ENCODE results near the gene ZNF784. TPM values are rescaled to one million over a fixed set of nuclear protein-coding genes. Genes with fewer than 3 reads are reported as not detected.

Gene ZNF784
- total RNA-seq, 1 donor from 2014 or later: 9.7 TPM

DNA sequence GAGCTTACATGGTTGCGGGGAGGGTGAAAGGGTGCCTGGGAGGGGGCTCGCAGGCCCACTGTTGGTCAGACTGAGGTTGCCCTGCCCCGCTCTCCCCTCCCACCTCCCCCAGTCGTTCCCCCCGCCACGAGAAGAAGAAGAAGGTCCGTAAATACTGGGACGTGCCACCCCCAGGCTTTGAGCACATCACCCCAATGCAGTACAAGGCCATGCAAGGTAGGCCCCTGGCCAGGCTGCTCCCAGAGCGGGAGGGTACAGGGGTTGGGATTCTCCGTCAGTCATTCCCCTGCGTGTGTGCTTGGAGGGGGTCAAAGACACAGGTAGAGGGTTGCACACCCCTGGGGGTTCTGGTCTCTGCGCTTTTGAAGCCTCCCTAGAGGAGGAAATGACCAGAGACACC is 36.0 kb upstream of the ZNF784 start:
- DNase-seq (no peak), ATAC-seq (no peak)
- TF ChIP-seq, protein P1, sequence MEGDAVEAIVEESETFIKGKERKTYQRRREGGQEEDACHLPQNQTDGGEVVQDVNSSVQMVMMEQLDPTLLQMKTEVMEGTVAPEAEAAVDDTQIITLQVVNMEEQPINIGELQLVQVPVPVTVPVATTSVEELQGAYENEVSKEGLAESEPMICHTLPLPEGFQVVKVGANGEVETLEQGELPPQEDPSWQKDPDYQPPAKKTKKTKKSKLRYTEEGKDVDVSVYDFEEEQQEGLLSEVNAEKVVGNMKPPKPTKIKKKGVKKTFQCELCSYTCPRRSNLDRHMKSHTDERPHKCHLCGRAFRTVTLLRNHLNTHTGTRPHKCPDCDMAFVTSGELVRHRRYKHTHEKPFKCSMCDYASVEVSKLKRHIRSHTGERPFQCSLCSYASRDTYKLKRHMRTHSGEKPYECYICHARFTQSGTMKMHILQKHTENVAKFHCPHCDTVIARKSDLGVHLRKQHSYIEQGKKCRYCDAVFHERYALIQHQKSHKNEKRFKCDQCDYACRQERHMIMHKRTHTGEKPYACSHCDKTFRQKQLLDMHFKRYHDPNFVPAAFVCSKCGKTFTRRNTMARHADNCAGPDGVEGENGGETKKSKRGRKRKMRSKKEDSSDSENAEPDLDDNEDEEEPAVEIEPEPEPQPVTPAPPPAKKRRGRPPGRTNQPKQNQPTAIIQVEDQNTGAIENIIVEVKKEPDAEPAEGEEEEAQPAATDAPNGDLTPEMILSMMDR (IDR thresholded peaks at IDR 0.05): no peak
- Histone ChIP-seq H3K4me1 (peaks cover 44% of the 10 kb centered on the region), H3K4me3 (no peak overlapping the region), H3K27ac (no peak overlapping the region), H3K27me3 (no peaks in the 10 kb centered on the region), H3K36me3 (peaks cover 59% of the 10 kb centered on the region), H3K9me3 (no peaks in the 10 kb centered on the region)
- intact Hi-C loops (cut with DNase I): no loop called here

DNA sequence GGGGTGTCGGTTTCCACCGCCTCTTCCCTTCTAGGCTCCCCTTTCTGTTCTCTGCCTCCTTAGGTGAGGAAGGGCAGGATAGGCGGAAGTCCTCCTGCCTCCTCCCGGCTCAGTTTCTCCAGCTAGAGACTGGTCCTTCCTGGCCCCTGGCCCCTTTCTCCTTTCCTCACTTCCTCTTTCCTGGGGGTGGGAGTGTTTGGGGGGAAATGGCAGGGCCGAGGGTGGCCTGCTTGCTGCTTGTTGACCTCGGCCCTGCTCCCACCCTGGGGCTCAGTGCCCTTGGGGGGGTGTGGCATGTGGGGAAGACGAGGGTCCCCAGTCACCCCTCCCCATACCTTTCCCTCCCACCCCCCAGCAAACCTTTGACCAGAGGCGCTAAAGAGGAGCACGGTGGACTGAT is 35.5 kb upstream of the ZNF784 start:
- intact Hi-C loops (cut with DNase I): no loop called here
- Histone ChIP-seq H3K9me3 (no peaks in the 10 kb centered on the region), H3K36me3 (peaks cover 55% of the 10 kb centered on the region), H3K4me1 (peaks cover 44% of the 10 kb centered on the region), H3K4me3 (no peak overlapping the region), H3K27me3 (no peaks in the 10 kb centered on the region), H3K27ac (no peak overlapping the region)
- ATAC-seq (no peak), DNase-seq (no peak)
- TF ChIP-seq, protein P1 (IDR thresholded peaks at IDR 0.05): no peak

DNA sequence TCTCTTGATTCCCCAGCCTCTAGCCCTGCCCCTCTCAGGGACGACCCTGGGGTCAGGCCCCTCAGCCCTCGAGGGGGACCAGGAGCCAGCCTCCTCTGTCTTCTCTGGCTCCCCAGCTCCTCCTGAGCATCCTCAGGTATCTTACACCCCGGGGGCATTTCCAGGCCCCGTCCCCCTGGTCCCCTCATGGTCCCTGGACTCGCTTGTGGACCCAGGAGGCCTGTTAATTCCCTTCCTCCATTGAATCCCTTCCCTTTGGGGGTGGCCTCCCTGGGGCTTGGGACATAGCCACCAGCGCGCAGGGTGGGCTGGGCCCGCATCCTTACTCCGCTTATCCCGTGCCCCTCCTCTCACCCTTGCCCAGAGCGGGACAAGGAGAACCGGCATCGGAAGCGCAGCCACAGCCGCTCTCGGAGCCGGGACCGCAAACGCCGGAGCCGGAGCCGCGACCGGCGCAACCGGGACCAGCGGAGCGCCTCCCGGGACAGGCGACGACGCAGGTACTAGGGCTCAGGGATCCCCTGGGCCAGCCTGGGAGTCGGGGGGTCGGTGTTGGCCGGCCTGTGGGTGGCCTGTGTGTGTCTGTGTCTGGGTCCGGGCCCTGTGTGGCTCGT is 34.6 kb upstream of the ZNF784 start:
- Histone ChIP-seq H3K36me3 (peaks cover 46% of the 10 kb centered on the region), H3K4me1 (peaks cover 44% of the 10 kb centered on the region), H3K27me3 (no peaks in the 10 kb centered on the region), H3K4me3 (no peak overlapping the region), H3K27ac (no peak overlapping the region), H3K9me3 (no peaks in the 10 kb centered on the region)
- intact Hi-C loops (cut with DNase I): no loop called here
- TF ChIP-seq, protein P1 (IDR thresholded peaks at IDR 0.05): no peak
- no peak for DNase-seq
- ATAC-seq: no peak

DNA sequence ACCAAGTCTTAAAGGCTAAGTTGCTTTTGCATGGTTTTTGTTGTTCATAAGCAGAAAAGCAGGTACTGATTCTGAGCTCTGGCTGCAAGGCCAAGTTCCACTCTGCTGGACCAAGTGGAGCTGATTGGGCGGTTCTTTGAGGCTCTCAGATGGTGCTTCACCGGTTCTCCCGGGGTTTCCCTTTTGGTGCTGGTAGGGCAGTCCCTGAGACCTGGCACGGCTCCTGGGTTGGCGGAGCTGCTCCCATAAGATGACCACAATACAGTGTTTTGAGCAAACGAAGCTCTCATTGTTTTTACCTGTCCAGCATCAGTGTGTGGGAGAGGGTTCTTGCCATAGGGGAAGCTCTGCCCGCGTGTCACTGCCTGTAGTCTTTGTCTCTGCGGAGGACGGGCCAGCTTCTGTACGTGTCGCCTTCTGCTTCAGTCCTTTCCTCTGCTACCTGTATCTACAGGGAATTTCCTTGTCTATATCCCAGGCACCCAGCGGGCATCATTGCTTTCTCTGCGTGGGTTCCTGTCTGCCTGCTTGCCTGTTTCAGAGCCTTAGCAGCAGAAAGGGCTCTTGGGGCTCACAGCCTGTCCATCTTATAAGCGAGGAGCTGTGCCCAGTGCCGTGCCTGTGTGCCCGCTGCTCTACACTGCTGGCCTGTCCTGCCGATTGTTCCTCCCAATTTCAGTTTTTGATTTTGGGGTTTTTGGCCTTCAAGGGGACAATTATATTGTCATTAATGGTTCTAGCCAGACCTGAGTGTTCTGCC is 32.8 kb upstream of the ZNF784 start:
- DNase-seq (no peak), ATAC-seq (no peak)
- Histone ChIP-seq H3K9me3 (no peaks in the 10 kb centered on the region), H3K27ac (no peak overlapping the region), H3K27me3 (no peaks in the 10 kb centered on the region), H3K4me3 (peak overlapping the region; percentile 81), H3K4me1 (peaks cover 44% of the 10 kb centered on the region), H3K36me3 (peaks cover 28% of the 10 kb centered on the region)
- intact Hi-C loops (cut with DNase I): no loop called here
- TF ChIP-seq, protein P1 (IDR thresholded peaks at IDR 0.05): no peak

DNA sequence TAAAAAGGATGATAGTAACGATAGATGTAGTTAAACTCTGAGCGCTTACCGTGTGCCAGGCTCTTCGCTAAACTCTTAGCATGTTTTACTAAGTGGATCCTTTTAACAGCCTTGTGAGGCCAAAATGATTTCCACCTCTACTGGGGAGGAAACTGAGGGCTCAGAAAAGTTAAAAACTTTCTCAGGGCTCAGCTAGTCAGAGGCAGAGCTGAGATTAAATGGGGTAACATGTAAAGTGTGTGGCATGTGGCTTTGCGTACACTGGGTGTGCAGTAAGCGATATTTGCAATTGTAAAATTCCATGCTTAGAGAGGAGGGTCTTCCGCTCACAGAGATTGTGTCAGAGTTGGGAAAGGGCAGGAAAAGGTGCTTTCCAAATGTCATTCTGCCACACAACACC is 32.2 kb upstream of the ZNF784 start:
- ATAC-seq (no peak), DNase-seq (no peak)
- Histone ChIP-seq H3K9me3 (no peaks in the 10 kb centered on the region), H3K27me3 (no peaks in the 10 kb centered on the region), H3K27ac (no peak overlapping the region), H3K4me1 (peaks cover 44% of the 10 kb centered on the region), H3K4me3 (peak overlapping the region; percentile 81), H3K36me3 (peaks cover 22% of the 10 kb centered on the region)
- TF ChIP-seq, protein P1 (IDR thresholded peaks at IDR 0.05): no peak
- intact Hi-C loops (cut with DNase I): no loop called here
